ENCODE results near the gene GORAB. TPM values are rescaled to one million over a fixed set of nuclear protein-coding genes. Genes with fewer than 3 reads are reported as not detected.

The GORAB gene
- total and polyA plus RNA-seq, 2 donors from 2014 or later = 5.8 to 13.6 TPM

GRCh38 chr1:170568197-170568596, 36.2 kb downstream of the GORAB start:
- Histone ChIP-seq H3K9me3 (ENCODE audit: control insufficient read depth in 2 of 3, insufficient read depth in 1 of 3, low read length in 3 of 3) (no peaks in the 10 kb centered on the region), H3K4me3 (ENCODE audit: low read length in 3 of 3) (no peak overlapping the region), H3K36me3 (ENCODE audit: control insufficient read depth in 2 of 3, insufficient read depth in 3 of 3, low read length in 3 of 3) (no peaks in the 10 kb centered on the region), H3K27ac (ENCODE audit: low read depth in 2 of 2, low read length in 2 of 2) (no peak overlapping the region), H3K27me3 (ENCODE audit: control insufficient read depth, insufficient read depth, low read length) (no peaks in the 10 kb centered on the region), H3K4me1 (ENCODE audit: control insufficient read depth in 2 of 3, insufficient read depth in 2 of 3, low read depth in 1 of 3, low read length in 3 of 3) (no peaks in the 10 kb centered on the region), H3K9ac (ENCODE audit: low read length in 3 of 3) (no peak overlapping the region)
- no peak for TF ChIP-seq CTCF (IDR thresholded peaks at IDR 0.05; ENCODE audit: borderline replicate concordance, extremely low read depth, insufficient read depth)
- FAIRE-seq = no peak
- DNase-seq = no peak
- intact Hi-C loops (cut with DNase I) = no loop called here

- TF ChIP-seq CTCF (IDR thresholded peaks at IDR 0.05; ENCODE audit: borderline replicate concordance, extremely low read depth, insufficient read depth) = no peak
- intact Hi-C loops (cut with DNase I) = no loop called here
- H3K36me3 ChIP-seq (ENCODE audit: control insufficient read depth in 2 of 3, insufficient read depth in 3 of 3, low read length in 3 of 3) = no peaks in the 10 kb centered on the region
- no peak overlapping the region for H3K27ac ChIP-seq (ENCODE audit: low read depth in 2 of 2, low read length in 2 of 2)
- no peak overlapping the region for H3K9ac ChIP-seq (ENCODE audit: low read length in 3 of 3)
- H3K4me3 ChIP-seq (ENCODE audit: low read length in 3 of 3) = no peak overlapping the region
- no peaks in the 10 kb centered on the region for H3K4me1 ChIP-seq (ENCODE audit: control insufficient read depth in 2 of 3, insufficient read depth in 2 of 3, low read depth in 1 of 3, low read length in 3 of 3)
- H3K27me3 ChIP-seq (ENCODE audit: control insufficient read depth, insufficient read depth, low read length) = no peaks in the 10 kb centered on the region
- H3K9me3 ChIP-seq (ENCODE audit: control insufficient read depth in 2 of 3, insufficient read depth in 1 of 3, low read length in 3 of 3) = no peaks in the 10 kb centered on the region
- DNase-seq (no peak), FAIRE-seq (no peak)
Observed at GRCh38 chr1:170576980-170577379, 45.0 kb downstream of the GORAB start.

GRCh38 chr1:170578359-170578758, 46.4 kb downstream of the GORAB start:
- H3K9me3 ChIP-seq (ENCODE audit: control insufficient read depth in 2 of 3, insufficient read depth in 1 of 3, low read length in 3 of 3) = no peaks in the 10 kb centered on the region
- no peaks in the 10 kb centered on the region for H3K27me3 ChIP-seq (ENCODE audit: control insufficient read depth, insufficient read depth, low read length)
- H3K36me3 ChIP-seq (ENCODE audit: control insufficient read depth in 2 of 3, insufficient read depth in 3 of 3, low read length in 3 of 3) = no peaks in the 10 kb centered on the region
- DNase-seq (no peak), FAIRE-seq (no peak)
- no peak overlapping the region for H3K9ac ChIP-seq (ENCODE audit: low read length in 3 of 3)
- TF ChIP-seq CTCF (IDR thresholded peaks at IDR 0.05; ENCODE audit: borderline replicate concordance, extremely low read depth, insufficient read depth) = no peak
- no peak overlapping the region for H3K27ac ChIP-seq (ENCODE audit: low read depth in 2 of 2, low read length in 2 of 2)
- no peak overlapping the region for H3K4me3 ChIP-seq (ENCODE audit: low read length in 3 of 3)
- intact Hi-C loops (cut with DNase I) = no loop called here
- no peaks in the 10 kb centered on the region for H3K4me1 ChIP-seq (ENCODE audit: control insufficient read depth in 2 of 3, insufficient read depth in 2 of 3, low read depth in 1 of 3, low read length in 3 of 3)

Measured in kidney (tissue), 14 donors.